Vagina (tissue), 2 donors: Measurements from ENCODE around the gene PDE4A.

ENCODE experiments used
- CTCF ChIP-seq, 3 experiments: fragments of 450-650 bp in 2 of 3; fragments of 200-600 bp in 1 of 3; sonication (generic) in 1 of 3; IDR thresholded peaks; one replicate each; pipeline ENCODE4 v1.5.1; 2017 to 2019; ENCODE audit warnings: antibody characterized with exemption in 3 of 3, mild to moderate bottlenecking in 2 of 3, moderate library complexity in 2 of 3
- POLR2A ChIP-seq, 2 donors: fragments of 450-650 bp; IDR thresholded peaks; one replicate each; pipeline ENCODE4 v1.6.1; 2017; ENCODE audit warnings: antibody characterized with exemption in 2 of 2, mild to moderate bottlenecking in 2 of 2, moderate library complexity in 2 of 2

- TF ChIP-seq CTCF (IDR thresholded peaks at IDR 0.05): no peak
- TF ChIP-seq POLR2A (IDR thresholded peaks at IDR 0.05): no peak
These were observed 47.6 kb upstream of the PDE4A start for GRCh38 chr19:10372690-10373089.
